Colon (tissue), 2 donors: Measurements from ENCODE around the gene BMP5.

Experiments
- FAIRE-seq: peaks from 2 replicates; lab custom pipeline; 2012; peaks lifted over from hg19 to GRCh38; lab: Jason Lieb, UNC
- donor health status: control.
- donor health status: control.

BMP5 gene

GRCh38 chr6:55708711-55709110 is 166.7 kb downstream of the BMP5 start:
- no peak for FAIRE-seq

GRCh38 chr6:55705451-55706440 is 169.6 kb downstream of the BMP5 start:
- FAIRE-seq: no peak

GRCh38 chr6:55704421-55704820 is 171.0 kb downstream of the BMP5 start:
- no peak for FAIRE-seq
